ENCODE measurements around the gene ADGRV1.
"Not testable (repeated sequence)": the region's sequence is repeated elsewhere in the genome, so short reads cannot be mapped to it uniquely, and the experiment has no call there.

Gene ADGRV1

GRCh38 chr5:91048073-91048472 lies 489.5 kb downstream of the ADGRV1 start:
- no peak overlapping the region for H4K8ac ChIP-seq (ENCODE audit: low read depth, low read length)
- H3K27ac ChIP-seq (ENCODE audit: low read depth, low read length), result no peak overlapping the region
- H3K27me3 ChIP-seq (ENCODE audit: insufficient read depth, low read length), result no peaks in the 10 kb centered on the region
- H4K12ac ChIP-seq (ENCODE audit: low read depth, low read length), result no peak overlapping the region
- no peaks in the 10 kb centered on the region for H3K4me1 ChIP-seq (ENCODE audit: control insufficient read depth in 1 of 2, insufficient read depth in 2 of 2, low read length in 2 of 2)
- no peak overlapping the region for H2BK5ac ChIP-seq (ENCODE audit: low read depth, low read length, poor library complexity)
- H2BK120ac ChIP-seq (ENCODE audit: insufficient read depth, low read length, poor library complexity), result no peak overlapping the region
- H2AK5ac ChIP-seq (ENCODE audit: low read length), result no peak overlapping the region
- H2BK12ac ChIP-seq (ENCODE audit: low read length), result no peak overlapping the region
- no peak overlapping the region for H3K18ac ChIP-seq (ENCODE audit: low read length)
- no peak overlapping the region for H2AFZ ChIP-seq (ENCODE audit: insufficient read depth, low read length, poor library complexity)
- H4K91ac ChIP-seq (ENCODE audit: low read depth, low read length), result no peak overlapping the region
- no peak overlapping the region for H3K14ac ChIP-seq (ENCODE audit: low read length)
- H3K9me3 ChIP-seq (ENCODE audit: insufficient read depth, low read depth, low read length), result no peaks in the 10 kb centered on the region
- no peak for DNase-seq
- H3K9ac ChIP-seq (ENCODE audit: low read length), result no peak overlapping the region
- no peak overlapping the region for H3K4ac ChIP-seq (ENCODE audit: low read depth, low read length)
- H3K23ac ChIP-seq (ENCODE audit: low read length), result no peak overlapping the region
- H3K79me2 ChIP-seq (ENCODE audit: control insufficient read depth, insufficient read depth, low read length, poor library complexity), result no peaks in the 10 kb centered on the region
- H3K79me1 ChIP-seq (ENCODE audit: low read length), result no peaks in the 10 kb centered on the region
- H3K4me2 ChIP-seq (ENCODE audit: low read length), result no peak overlapping the region
- no peaks in the 10 kb centered on the region for H3K36me3 ChIP-seq (ENCODE audit: control insufficient read depth in 1 of 2, insufficient read depth in 2 of 2, low read length in 2 of 2)
- H3K4me3 ChIP-seq (ENCODE audit: low read depth, low read length), result no peak overlapping the region

- Histone ChIP-seq H3K4me2 (ENCODE audit: low read length) (no peak overlapping the region), H3K79me1 (ENCODE audit: low read length) (no peaks in the 10 kb centered on the region), H2BK120ac (ENCODE audit: insufficient read depth, low read length, poor library complexity) (no peak overlapping the region), H3K18ac (ENCODE audit: low read length) (no peak overlapping the region), H3K4ac (ENCODE audit: low read depth, low read length) (no peak overlapping the region), H4K91ac (ENCODE audit: low read depth, low read length) (no peak overlapping the region), H2BK5ac (ENCODE audit: low read depth, low read length, poor library complexity) (no peak overlapping the region), H3K4me3 (ENCODE audit: low read depth, low read length) (no peak overlapping the region), H3K4me1 (ENCODE audit: control insufficient read depth in 1 of 2, insufficient read depth in 2 of 2, low read length in 2 of 2) (no peaks in the 10 kb centered on the region), H2AFZ (ENCODE audit: insufficient read depth, low read length, poor library complexity) (no peak overlapping the region), H3K79me2 (ENCODE audit: control insufficient read depth, insufficient read depth, low read length, poor library complexity) (no peaks in the 10 kb centered on the region), H3K14ac (ENCODE audit: low read length) (no peak overlapping the region), H4K8ac (ENCODE audit: low read depth, low read length) (no peak overlapping the region), H2BK12ac (ENCODE audit: low read length) (no peak overlapping the region), H3K27me3 (ENCODE audit: insufficient read depth, low read length) (no peaks in the 10 kb centered on the region), H3K23ac (ENCODE audit: low read length) (no peak overlapping the region), H3K9me3 (ENCODE audit: insufficient read depth, low read depth, low read length) (no peaks in the 10 kb centered on the region), H3K9ac (ENCODE audit: low read length) (no peak overlapping the region), H3K36me3 (ENCODE audit: control insufficient read depth in 1 of 2, insufficient read depth in 2 of 2, low read length in 2 of 2) (no peaks in the 10 kb centered on the region), H3K27ac (ENCODE audit: low read depth, low read length) (no peak overlapping the region), H2AK5ac (ENCODE audit: low read length) (no peak overlapping the region), H4K12ac (ENCODE audit: low read depth, low read length) (no peak overlapping the region)
- DNase-seq, result no peak
These were observed 490.5 kb downstream of the ADGRV1 start for GRCh38 chr5:91049112-91049511.

GRCh38 chr5:91049800-91050199 lies 491.2 kb downstream of the ADGRV1 start:
- WGBS (ENCODE audit: extremely low coverage, insufficient coverage, insufficient read length), result no CpG with 5 or more reads among the region's 2 CpGs
- Histone ChIP-seq H4K91ac (ENCODE audit: low read depth, low read length) (no peak overlapping the region), H3K4ac (ENCODE audit: low read depth, low read length) (no peak overlapping the region), H3K79me1 (ENCODE audit: low read length) (no peaks in the 10 kb centered on the region), H3K4me2 (ENCODE audit: low read length) (no peak overlapping the region), H3K14ac (ENCODE audit: low read length) (no peak overlapping the region), H3K79me2 (ENCODE audit: control insufficient read depth, insufficient read depth, low read length, poor library complexity) (no peaks in the 10 kb centered on the region), H3K4me1 (ENCODE audit: control insufficient read depth in 1 of 2, insufficient read depth in 2 of 2, low read length in 2 of 2) (no peaks in the 10 kb centered on the region), H3K4me3 (ENCODE audit: low read depth, low read length) (no peak overlapping the region), H2BK120ac (ENCODE audit: insufficient read depth, low read length, poor library complexity) (no peak overlapping the region), H3K9me3 (ENCODE audit: insufficient read depth, low read depth, low read length) (no peaks in the 10 kb centered on the region), H3K9ac (ENCODE audit: low read length) (no peak overlapping the region), H3K27me3 (ENCODE audit: insufficient read depth, low read length) (no peaks in the 10 kb centered on the region), H2AK5ac (ENCODE audit: low read length) (no peak overlapping the region), H3K27ac (ENCODE audit: low read depth, low read length) (no peak overlapping the region), H2AFZ (ENCODE audit: insufficient read depth, low read length, poor library complexity) (no peak overlapping the region), H3K36me3 (ENCODE audit: control insufficient read depth in 1 of 2, insufficient read depth in 2 of 2, low read length in 2 of 2) (no peaks in the 10 kb centered on the region), H2BK12ac (ENCODE audit: low read length) (no peak overlapping the region), H3K23ac (ENCODE audit: low read length) (no peak overlapping the region), H4K12ac (ENCODE audit: low read depth, low read length) (no peak overlapping the region), H3K18ac (ENCODE audit: low read length) (no peak overlapping the region), H2BK5ac (ENCODE audit: low read depth, low read length, poor library complexity) (no peak overlapping the region), H4K8ac (ENCODE audit: low read depth, low read length) (no peak overlapping the region)
- peak; percentile 67 to 85 for DNase-seq

GRCh38 chr5:91052411-91052810 lies 493.8 kb downstream of the ADGRV1 start:
- not testable (repeated sequence) for H3K9ac ChIP-seq (ENCODE audit: low read length); H2AFZ ChIP-seq (ENCODE audit: insufficient read depth, low read length, poor library complexity); H2BK12ac ChIP-seq (ENCODE audit: low read length); H2BK120ac ChIP-seq (ENCODE audit: insufficient read depth, low read length, poor library complexity); H3K27me3 ChIP-seq (ENCODE audit: insufficient read depth, low read length); H4K8ac ChIP-seq (ENCODE audit: low read depth, low read length); H2BK5ac ChIP-seq (ENCODE audit: low read depth, low read length, poor library complexity); H3K23ac ChIP-seq (ENCODE audit: low read length); H3K27ac ChIP-seq (ENCODE audit: low read depth, low read length); H4K12ac ChIP-seq (ENCODE audit: low read depth, low read length); H3K36me3 ChIP-seq (ENCODE audit: control insufficient read depth in 1 of 2, insufficient read depth in 2 of 2, low read length in 2 of 2); H3K4me3 ChIP-seq (ENCODE audit: low read depth, low read length); H3K79me2 ChIP-seq (ENCODE audit: control insufficient read depth, insufficient read depth, low read length, poor library complexity); H3K18ac ChIP-seq (ENCODE audit: low read length); H3K14ac ChIP-seq (ENCODE audit: low read length); H3K79me1 ChIP-seq (ENCODE audit: low read length); H3K4ac ChIP-seq (ENCODE audit: low read depth, low read length); H3K4me2 ChIP-seq (ENCODE audit: low read length); H2AK5ac ChIP-seq (ENCODE audit: low read length); H3K4me1 ChIP-seq (ENCODE audit: control insufficient read depth in 1 of 2, insufficient read depth in 2 of 2, low read length in 2 of 2); H4K91ac ChIP-seq (ENCODE audit: low read depth, low read length); H3K9me3 ChIP-seq (ENCODE audit: insufficient read depth, low read depth, low read length)
- DNase-seq, result peak; percentile 64 to 76
- no CpG with 5 or more reads among the region's 8 CpGs for WGBS (ENCODE audit: extremely low coverage, insufficient coverage, insufficient read length)

Measured in trophoblast cell (in vitro differentiated cells and primary cell).